Cardiac fibroblast (primary cell): ENCODE measurements around the gene HOXB2.

Experiments
- DNase-seq, 2 donors: peaks; one replicate each; pipeline versions ENCODE4 v3.0.0 to v3.0.0-alpha.2; 2010; ENCODE audit warnings: low read depth in 2 of 2
- H3K4me3 ChIP-seq, 2 donors: replicated peaks in 1 of 2; 1 replicate in 1 of 2; 2 replicates in 1 of 2; pipeline ENCODE4 v1.5.1; 2011; ENCODE audit warnings: low read depth in 2 of 2, low read length in 2 of 2, mild to moderate bottlenecking in 2 of 2, moderate library complexity in 1 of 2
- CTCF ChIP-seq: IDR thresholded peaks from one replicate; pipeline ENCODE4 v1.5.1; 2011; ENCODE audit warnings: low read depth, mild to moderate bottlenecking, low read length, inconsistent platforms

Gene HOXB2

GRCh38 chr17:48503747-48504146 lies 41.2 kb downstream of the HOXB2 start:
- TF ChIP-seq CTCF: no peak
- no peak overlapping the region for H3K4me3 ChIP-seq
- DNase-seq: no peak

DNA sequence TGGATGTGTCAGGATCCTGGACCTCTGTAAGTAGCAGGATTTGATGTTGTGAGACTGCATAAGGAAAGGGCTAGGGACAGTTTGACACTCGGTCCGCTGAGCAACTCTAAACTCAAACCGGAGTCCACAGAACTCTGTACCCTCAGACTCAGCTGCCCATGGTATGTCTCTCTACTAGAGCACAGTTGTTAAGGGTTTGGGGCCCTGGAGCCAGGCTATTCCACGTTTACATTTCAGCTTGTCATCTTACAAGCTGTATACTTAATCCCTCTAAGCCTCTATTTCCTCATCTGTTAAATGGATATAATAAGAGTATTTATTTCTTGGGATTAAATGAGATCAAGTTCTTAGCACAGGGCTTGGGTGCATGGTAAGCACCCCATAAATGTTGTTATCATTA lies 42.0 kb downstream of the HOXB2 start:
- H3K4me3 ChIP-seq: no peak overlapping the region
- DNase-seq: no peak
- no peak for TF ChIP-seq CTCF

DNA sequence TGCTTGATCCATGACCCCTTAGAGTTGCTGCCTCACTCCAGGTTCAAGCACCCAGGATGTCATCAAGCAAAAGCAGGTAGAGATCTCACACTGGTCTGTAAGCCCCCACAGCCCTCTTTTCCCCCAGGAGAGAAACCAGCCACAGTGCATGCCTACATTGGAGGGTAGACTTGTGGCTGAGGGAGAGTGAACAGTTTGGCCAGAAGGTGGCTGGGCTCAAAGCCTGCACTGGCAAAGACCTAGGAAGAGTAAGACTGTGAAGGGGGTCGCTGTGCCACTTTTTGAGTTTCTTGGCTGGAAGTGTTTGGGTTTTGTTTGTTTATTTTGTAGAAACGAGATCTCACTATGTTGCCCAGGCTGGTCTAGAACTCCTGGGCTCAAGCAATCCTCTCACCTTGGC lies 42.6 kb downstream of the HOXB2 start:
- H3K4me3 ChIP-seq: no peak overlapping the region
- no peak for TF ChIP-seq CTCF
- DNase-seq: no peak

DNA sequence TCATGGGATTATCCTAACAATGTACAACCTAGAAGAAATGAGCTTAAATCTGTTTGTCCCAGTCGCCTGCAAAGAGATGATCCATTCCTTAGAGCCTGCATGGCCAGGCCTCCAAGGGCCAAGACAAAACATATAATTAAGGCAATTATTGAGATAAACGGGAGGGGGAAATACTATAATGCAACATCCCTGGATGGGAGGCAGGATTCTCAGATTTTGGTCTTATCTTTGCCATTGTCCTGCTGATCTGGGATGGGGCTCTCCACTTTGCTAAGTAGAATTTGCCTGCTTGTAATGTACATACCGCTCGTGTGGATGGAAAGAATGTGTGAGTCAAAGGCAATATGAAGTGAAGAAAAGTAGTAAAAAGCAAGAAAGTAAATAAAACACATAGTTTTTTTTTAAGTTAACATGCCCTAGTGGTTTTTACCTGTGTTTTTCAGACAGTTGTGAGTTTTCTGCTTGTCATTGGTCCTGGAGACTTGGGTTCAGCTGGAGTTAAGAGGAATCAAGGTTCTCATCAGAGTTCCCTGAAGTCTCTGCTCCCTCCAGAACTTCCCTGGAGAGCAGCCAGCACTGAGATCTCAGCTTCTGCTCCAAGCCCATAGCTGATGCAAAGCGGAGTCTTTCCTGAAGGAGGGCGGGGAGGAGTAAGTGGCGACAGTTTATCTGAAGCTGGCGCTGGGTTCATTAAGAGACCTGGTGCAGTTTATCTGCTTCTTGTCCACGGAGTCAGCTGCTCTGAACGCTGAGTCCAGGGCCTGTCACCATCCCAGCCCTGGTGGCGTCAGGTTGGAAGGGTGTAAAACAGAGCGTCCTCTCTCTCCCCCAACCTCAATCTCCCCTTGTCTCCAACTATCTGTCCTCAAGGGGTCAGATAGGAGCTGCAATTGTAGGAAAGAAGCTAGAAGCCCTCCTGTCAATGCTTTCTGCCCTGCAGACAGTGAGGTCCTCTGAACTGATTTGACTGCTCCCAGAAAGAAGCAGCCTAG lies 44.2 kb downstream of the HOXB2 start:
- DNase-seq: peak; percentile 50 to 56
- H3K4me3 ChIP-seq: no peak overlapping the region
- TF ChIP-seq CTCF: no peak

GRCh38 chr17:48499735-48500434 lies 45.0 kb downstream of the HOXB2 start:
- no peak for TF ChIP-seq CTCF
- no peak for DNase-seq

DNA sequence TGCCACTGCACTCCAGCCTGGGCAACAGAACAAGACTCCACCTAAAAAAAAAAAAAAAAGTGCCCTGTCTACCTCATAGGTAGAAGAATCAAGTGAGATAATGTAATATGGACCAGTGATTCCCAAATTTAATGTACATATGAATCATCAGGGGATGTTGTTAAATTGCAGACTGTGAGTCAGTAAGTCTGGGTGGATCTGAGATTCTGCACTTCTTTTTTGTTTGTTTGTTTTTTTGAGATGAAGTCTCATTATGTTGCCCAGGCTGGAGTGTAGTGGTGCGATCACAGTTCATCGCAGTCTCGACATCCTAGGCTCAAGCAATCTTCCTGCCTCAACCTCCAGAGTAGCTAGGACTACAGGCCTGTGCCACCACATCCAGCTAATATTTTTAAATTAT lies 45.7 kb downstream of the HOXB2 start:
- no peak for TF ChIP-seq CTCF
- DNase-seq: peak in 1 of 2 donors; percentile 76
- no peak overlapping the region for H3K4me3 ChIP-seq

More at GRCh38 chr17:48499735-48500434, 45.0 kb downstream of the HOXB2 start:
- no peak overlapping the region for H3K4me3 ChIP-seq
